Thyroid gland (tissue), 4 donors: ENCODE data around the gene GNG8. TPM values are rescaled to one million over a fixed set of nuclear protein-coding genes. Genes with fewer than 3 reads are reported as not detected.
A peak's percentile ranks its signal among the peaks of the same experiment; 100 is the strongest.

Source experiments
- DNase-seq, 2 donors: peaks; one replicate each; pipeline ENCODE4 v3.0.0-alpha.2; 2019
- H3K27ac ChIP-seq, 3 donors: fragments of 200-600 bp; sonication (generic); 1 replicate in 2 of 3; 2 replicates in 1 of 3; pipeline ENCODE4 v1.5.1; 2016 to 2019; ENCODE audit warnings: mild to moderate bottlenecking in 1 of 3, moderate library complexity in 1 of 3
- H3K27me3 ChIP-seq: fragments of 200-600 bp; sonication (generic); one replicate; pipeline ENCODE4 v1.5.1; 2019
- H3K36me3 ChIP-seq, 2 donors: fragments of 200-600 bp; sonication (generic); one replicate each; pipeline ENCODE4 v1.5.1; 2016 to 2019
- H3K4me1 ChIP-seq, 2 donors: fragments of 200-600 bp; sonication (generic); one replicate each; pipeline ENCODE4 v1.5.1; 2017 to 2019
- H3K4me3 ChIP-seq, 3 donors: fragments of 200-600 bp; sonication (generic); replicated peaks in 1 of 3; 1 replicate in 2 of 3; 2 replicates in 1 of 3; pipeline ENCODE4 v1.5.1; 2016; ENCODE audit warnings: mild to moderate bottlenecking in 1 of 3
- H3K9me3 ChIP-seq: fragments of 200-600 bp; sonication (generic); one replicate; pipeline ENCODE4 v1.5.1; 2017
- CTCF ChIP-seq, 6 experiments: fragments of 200-600 bp in 3 of 6; fragments of 450-650 bp in 3 of 6; sonication (generic) in 3 of 6; IDR thresholded peaks; one replicate each; pipeline ENCODE4 v1.5.1; 2016 to 2019; ENCODE audit warnings: antibody characterized with exemption in 6 of 6, mild to moderate bottlenecking in 2 of 6, inconsistent platforms in 1 of 6, moderate library complexity in 1 of 6
- POLR2A ChIP-seq, 2 donors: fragments of 450-650 bp; IDR thresholded peaks; one replicate each; pipeline ENCODE4 v1.6.1; 2017; ENCODE audit warnings: antibody characterized with exemption in 2 of 2, mild to moderate bottlenecking in 2 of 2, moderate library complexity in 1 of 2
- WGBS, 2 donors: methylation state at CpG; one replicate each; pipeline ENCODE4 v1.1.5; 2017; 5-methylcytosine and 5-hydroxymethylcytosine counted together
- intact Hi-C: fragments of 100-400 bp; cut with DNase I; formaldehyde crosslinking; loops from one replicate; pipeline ENCODE4 v1.15.1; 2023
- total RNA-seq, 4 donors: library from RNA; depleted of rRNA; stranded (reverse); fragments of >200 nt; gene quantifications; one replicate each; pipeline ENCODE4 v1.2.3, GENCODE V29; 2016

The GNG8 gene
- total RNA-seq, 4 donors from 2014 or later, result not detected

GRCh38 chr19:46608178-46608577 is 27.8 kb downstream of the GNG8 start:
- Histone ChIP-seq H3K9me3 (no peaks in the 10 kb centered on the region), H3K27ac (no peak overlapping the region), H3K4me1 (peaks cover 25 to 48% of the 10 kb centered on the region in 2 donors), H3K27me3 (no peaks in the 10 kb centered on the region), H3K36me3 (peaks cover 25 to 32% of the 10 kb centered on the region in 2 donors), H3K4me3 (no peak overlapping the region)
- TF ChIP-seq CTCF (IDR thresholded peaks at IDR 0.05), result no peak
- TF ChIP-seq POLR2A (IDR thresholded peaks at IDR 0.05), result no peak
- 86 to 97% methylated on average over 6 to 9 of the region's 9 CpGs for WGBS, 2 donors
- intact Hi-C loops, result no loop called here
- DNase-seq, result no peak

GRCh38 chr19:46607448-46607841 is 28.6 kb downstream of the GNG8 start:
- Histone ChIP-seq H3K36me3 (peaks cover 25 to 32% of the 10 kb centered on the region in 2 donors), H3K4me3 (no peak overlapping the region), H3K27me3 (no peaks in the 10 kb centered on the region), H3K27ac (no peak overlapping the region), H3K4me1 (peaks cover 32 to 55% of the 10 kb centered on the region in 2 donors), H3K9me3 (no peaks in the 10 kb centered on the region)
- no peak for TF ChIP-seq CTCF (IDR thresholded peaks at IDR 0.05)
- TF ChIP-seq POLR2A (IDR thresholded peaks at IDR 0.05), result no peak
- intact Hi-C loops, result no loop called here
- no peak for DNase-seq
- WGBS, 2 donors, result 88 to 92% methylated on average over 11 to 12 of the region's 12 CpGs

DNA sequence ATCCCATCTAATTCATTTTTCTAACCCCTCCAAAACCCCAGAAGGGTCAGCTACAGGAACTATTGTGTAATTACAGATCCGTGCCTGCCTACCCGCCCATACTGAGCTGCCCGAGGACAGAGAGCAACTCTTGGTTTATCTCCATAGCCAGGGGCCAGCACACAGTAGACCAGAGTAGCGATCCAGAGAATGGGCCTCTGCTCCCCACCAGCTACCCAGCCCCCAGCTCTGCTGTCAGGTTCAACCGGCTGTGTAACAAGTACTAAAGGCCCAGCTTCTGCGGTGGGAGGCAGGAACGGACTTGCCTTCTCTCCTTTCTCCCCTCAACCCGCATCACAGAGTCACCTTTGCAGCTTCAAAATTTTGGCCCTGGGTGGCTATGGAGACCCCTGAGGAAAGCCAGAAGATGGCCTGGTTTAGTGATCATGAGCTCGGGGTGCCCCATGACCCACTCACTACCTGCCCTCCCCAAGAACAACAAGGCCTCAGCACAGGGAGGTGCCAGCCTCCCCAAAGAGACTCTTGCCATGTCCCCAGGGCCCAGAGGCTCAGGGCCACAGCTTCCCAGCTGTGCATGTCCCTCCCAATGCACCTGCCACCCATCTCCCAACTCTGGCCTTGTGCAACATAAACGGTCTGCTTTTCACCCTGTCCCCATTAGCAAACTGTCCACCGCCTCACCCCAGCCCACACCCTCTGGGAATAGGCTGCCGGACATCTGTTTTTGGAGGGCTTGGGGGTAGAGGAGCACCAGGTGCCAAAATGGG is 29.1 kb downstream of the GNG8 start:
- Histone ChIP-seq H3K27ac (no peak overlapping the region), H3K4me1 (peaks cover 38 to 60% of the 10 kb centered on the region in 2 donors), H3K4me3 (no peak overlapping the region), H3K27me3 (no peaks in the 10 kb centered on the region), H3K36me3 (peaks cover 25 to 32% of the 10 kb centered on the region in 2 donors), H3K9me3 (no peaks in the 10 kb centered on the region)
- no peak for TF ChIP-seq POLR2A (IDR thresholded peaks at IDR 0.05)
- TF ChIP-seq CTCF (IDR thresholded peaks at IDR 0.05), result no peak
- intact Hi-C loops, result no loop called here
- 88 to 90% methylated on average over 11 to 12 of the region's 12 CpGs for WGBS, 2 donors
- DNase-seq, result no peak

- WGBS, 2 donors, result 88 to 92% methylated on average over 11 of the region's 11 CpGs
- Histone ChIP-seq H3K27ac (no peak overlapping the region), H3K9me3 (no peaks in the 10 kb centered on the region), H3K27me3 (no peaks in the 10 kb centered on the region), H3K4me1 (peaks cover 33 to 51% of the 10 kb centered on the region in 2 donors), H3K4me3 (no peak overlapping the region), H3K36me3 (peaks cover 25 to 32% of the 10 kb centered on the region in 2 donors)
- DNase-seq, result no peak
- TF ChIP-seq POLR2A (IDR thresholded peaks at IDR 0.05), result no peak
- no peak for TF ChIP-seq CTCF (IDR thresholded peaks at IDR 0.05)
- intact Hi-C loops, result no loop called here
These were observed 30.0 kb downstream of the GNG8 start for GRCh38 chr19:46606019-46606418.

GRCh38 chr19:46605356-46605821 is 30.6 kb downstream of the GNG8 start:
- H3K4me1 ChIP-seq, result peaks cover 27 to 46% of the 10 kb centered on the region in 2 donors

More at GRCh38 chr19:46605356-46605821, 30.6 kb downstream of the GNG8 start:
- Histone ChIP-seq H3K36me3 (peaks cover 25 to 32% of the 10 kb centered on the region in 2 donors), H3K4me3 (no peak overlapping the region), H3K27me3 (no peaks in the 10 kb centered on the region), H3K27ac (peak overlapping the region; percentile 9 to 73 (median 65)), H3K9me3 (no peaks in the 10 kb centered on the region)
- DNase-seq, result no peak
- TF ChIP-seq CTCF (IDR thresholded peaks at IDR 0.05), result no peak
- TF ChIP-seq POLR2A (IDR thresholded peaks at IDR 0.05), result no peak
- intact Hi-C loops, result no loop called here
- WGBS, 2 donors, result 68 to 79% methylated on average over 10 to 11 of the region's 16 CpGs
